ENCODE data around the gene FAM171A2. TPM values are rescaled to one million over a fixed set of nuclear protein-coding genes. Genes with fewer than 3 reads are reported as not detected.

FAM171A2 gene
- total and polyA plus RNA-seq, 8 donors = 0.30 to 5.4 (median 0.31) TPM; not detected in 3

- DNase-seq = no peak
- H3K4me3 ChIP-seq = no peak overlapping the region
- peaks cover 12 to 35% (median 24%) of the 10 kb centered on the region in 3 donors for H3K27me3 ChIP-seq
- no peak for TF ChIP-seq EP300 (IDR thresholded peaks at IDR 0.05)
- TF ChIP-seq POLR2A (IDR thresholded peaks at IDR 0.05) = no peak
- peaks cover 20 to 30% (median 26%) of the 10 kb centered on the region in 4 donors for H3K4me1 ChIP-seq
- peaks cover 31 to 42% (median 36%) of the 10 kb centered on the region in 4 donors for H3K36me3 ChIP-seq
- no peak overlapping the region for H3K27ac ChIP-seq
- intact Hi-C loops (cut with DNase I; ENCODE audit: low total_unique reads) = loop anchor here (5.0 kb wide), 1 partner anchor 108 kb away; no protein-coding TSS in a partner anchor
- no peaks in the 10 kb centered on the region for H3K9me3 ChIP-seq
- WGBS, 5 donors = 85 to 91% (median 88%) methylated on average over 11 to 18 of the region's 18 CpGs
Observed at GRCh38 chr17:44320066-44320465, 43.6 kb downstream of the FAM171A2 start.

DNA sequence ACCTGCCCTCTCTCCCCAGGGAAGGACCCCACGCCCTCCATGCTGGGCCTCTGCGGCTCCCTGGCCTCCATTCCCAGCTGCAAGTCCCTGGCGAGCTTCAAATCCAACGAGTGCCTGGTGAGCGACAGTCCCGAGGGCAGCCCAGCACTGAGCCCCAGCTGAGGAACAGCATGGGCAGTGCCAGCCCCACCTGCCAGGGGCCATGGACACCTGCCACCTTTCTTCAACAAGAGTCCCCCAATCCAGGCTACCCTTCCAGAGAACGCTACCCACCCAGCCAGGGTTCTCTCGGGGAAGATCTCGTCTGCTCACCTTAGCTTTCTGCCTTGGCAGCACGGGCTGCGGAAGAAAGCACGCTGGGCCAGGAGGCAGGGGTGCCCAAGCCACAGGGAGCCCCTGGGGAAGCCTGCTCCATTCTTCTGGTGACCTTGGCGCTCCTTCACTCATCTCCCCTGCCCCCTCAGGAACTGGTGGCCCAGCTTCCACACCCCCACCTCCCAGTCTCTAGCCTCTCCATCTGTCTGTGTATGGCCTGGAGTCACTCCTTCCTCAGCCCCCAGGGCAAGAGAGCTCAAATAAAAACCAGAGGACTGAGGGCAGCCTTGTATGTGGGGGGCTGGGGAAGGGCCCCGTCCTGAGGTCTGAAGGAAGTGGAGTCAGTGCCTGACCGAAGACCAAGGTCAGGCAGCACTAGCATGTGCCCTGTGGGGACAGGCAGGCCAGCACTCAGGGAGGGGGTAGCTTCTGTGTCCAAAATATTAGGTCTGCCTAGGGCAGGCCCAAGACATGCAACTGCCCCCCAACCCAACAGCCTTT, 45.4 kb downstream of the FAM171A2 start:
- Histone ChIP-seq H3K4me3 (no peak overlapping the region), H3K9me3 (no peaks in the 10 kb centered on the region), H3K36me3 (peaks cover 31 to 42% (median 36%) of the 10 kb centered on the region in 4 donors), H3K27me3 (peaks cover 12 to 52% (median 39%) of the 10 kb centered on the region in 3 donors), H3K4me1 (peaks cover 16 to 25% (median 19%) of the 10 kb centered on the region in 4 donors), H3K27ac (no peak overlapping the region)
- no peak for DNase-seq
- 78 to 87% (median 84%) methylated on average over 11 to 15 of the region's 15 CpGs for WGBS, 5 donors
- TF ChIP-seq POLR2AphosphoS5 (IDR thresholded peaks at IDR 0.05) (no peak), EP300 (IDR thresholded peaks at IDR 0.05) (no peak)
- intact Hi-C loops (cut with DNase I; ENCODE audit: low total_unique reads) = no loop called here

GRCh38 chr17:44317545-44317944, 46.1 kb downstream of the FAM171A2 start:
- Histone ChIP-seq H3K36me3 (peaks cover 31 to 41% (median 35%) of the 10 kb centered on the region in 4 donors), H3K4me3 (no peak overlapping the region), H3K27ac (no peak overlapping the region), H3K27me3 (peaks cover 12 to 60% (median 45%) of the 10 kb centered on the region in 3 donors), H3K4me1 (peaks cover 11 to 19% (median 14%) of the 10 kb centered on the region in 4 donors), H3K9me3 (no peaks in the 10 kb centered on the region)
- intact Hi-C loops (cut with DNase I; ENCODE audit: low total_unique reads) = no loop called here
- TF ChIP-seq POLR2A (IDR thresholded peaks at IDR 0.05) (no peak), EP300 (IDR thresholded peaks at IDR 0.05) (no peak), POLR2AphosphoS5 (IDR thresholded peaks at IDR 0.05) (no peak)
- TF ChIP-seq, protein P1, sequence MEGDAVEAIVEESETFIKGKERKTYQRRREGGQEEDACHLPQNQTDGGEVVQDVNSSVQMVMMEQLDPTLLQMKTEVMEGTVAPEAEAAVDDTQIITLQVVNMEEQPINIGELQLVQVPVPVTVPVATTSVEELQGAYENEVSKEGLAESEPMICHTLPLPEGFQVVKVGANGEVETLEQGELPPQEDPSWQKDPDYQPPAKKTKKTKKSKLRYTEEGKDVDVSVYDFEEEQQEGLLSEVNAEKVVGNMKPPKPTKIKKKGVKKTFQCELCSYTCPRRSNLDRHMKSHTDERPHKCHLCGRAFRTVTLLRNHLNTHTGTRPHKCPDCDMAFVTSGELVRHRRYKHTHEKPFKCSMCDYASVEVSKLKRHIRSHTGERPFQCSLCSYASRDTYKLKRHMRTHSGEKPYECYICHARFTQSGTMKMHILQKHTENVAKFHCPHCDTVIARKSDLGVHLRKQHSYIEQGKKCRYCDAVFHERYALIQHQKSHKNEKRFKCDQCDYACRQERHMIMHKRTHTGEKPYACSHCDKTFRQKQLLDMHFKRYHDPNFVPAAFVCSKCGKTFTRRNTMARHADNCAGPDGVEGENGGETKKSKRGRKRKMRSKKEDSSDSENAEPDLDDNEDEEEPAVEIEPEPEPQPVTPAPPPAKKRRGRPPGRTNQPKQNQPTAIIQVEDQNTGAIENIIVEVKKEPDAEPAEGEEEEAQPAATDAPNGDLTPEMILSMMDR (IDR thresholded peaks at IDR 0.05) = no peak
- 86 to 95% (median 88%) methylated on average over 6 of the region's 6 CpGs for WGBS, 5 donors
- no peak for DNase-seq

DNA sequence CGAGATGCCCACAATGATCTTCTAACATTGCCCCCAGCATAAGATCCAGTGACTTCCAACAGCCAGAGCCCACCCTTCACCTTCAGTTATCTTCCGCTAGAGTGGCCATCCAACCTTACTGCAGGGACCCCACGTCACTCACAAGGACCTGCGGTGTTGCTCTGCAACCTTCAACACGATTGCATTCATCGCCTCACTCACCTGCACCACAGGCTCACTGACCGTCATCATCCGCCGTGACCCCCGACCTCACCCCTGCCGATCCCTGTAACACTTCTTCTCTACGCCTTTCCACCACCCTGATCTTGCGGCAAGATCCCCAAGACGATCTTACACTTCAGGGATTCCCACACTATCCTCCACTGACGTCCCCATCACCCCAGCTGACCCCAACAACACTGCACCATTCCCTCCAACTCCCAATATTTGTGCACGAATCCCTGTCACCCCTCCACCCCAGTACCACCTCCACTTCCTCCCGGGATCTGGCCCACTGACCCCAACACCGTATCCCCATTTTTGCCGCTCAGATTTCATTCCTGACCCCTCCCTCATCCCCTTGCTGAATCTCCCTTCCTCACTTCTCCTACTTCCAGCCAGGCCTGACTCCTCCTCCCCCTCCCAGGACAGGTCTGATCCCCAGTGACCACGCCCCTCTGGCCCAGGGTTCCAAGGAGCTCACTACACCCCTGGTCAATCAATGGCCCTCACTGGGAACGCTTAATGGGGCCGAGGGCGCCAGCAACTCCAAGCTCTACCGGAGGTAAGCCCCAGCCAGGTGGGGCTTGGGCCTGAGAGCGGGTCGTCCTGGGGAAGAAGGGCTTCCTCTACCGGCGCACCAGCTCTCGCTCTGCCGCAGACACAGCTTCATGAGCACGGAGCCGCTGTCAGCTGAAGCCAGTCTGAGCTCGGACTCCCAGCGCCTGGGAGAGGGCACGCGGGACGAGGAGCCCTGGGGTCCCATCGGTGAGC, 47.6 kb downstream of the FAM171A2 start:
- WGBS, 5 donors = 5 to 8% (median 7%) methylated on average over 29 to 38 of the region's 38 CpGs
- Histone ChIP-seq H3K27me3 (peaks cover 12 to 69% (median 47%) of the 10 kb centered on the region in 3 donors), H3K36me3 (peaks cover 17 to 26% (median 21%) of the 10 kb centered on the region in 4 donors), H3K4me3 (peak overlapping the region in 2 of 4 donors; percentile 38 to 47), H3K4me1 (peaks cover 11 to 19% (median 13%) of the 10 kb centered on the region in 4 donors), H3K27ac (no peak overlapping the region), H3K9me3 (no peaks in the 10 kb centered on the region)
- intact Hi-C loops (cut with DNase I; ENCODE audit: low total_unique reads) = no loop called here
- TF ChIP-seq, protein P1 (IDR thresholded peaks at IDR 0.05) = no peak
- TF ChIP-seq EP300 (IDR thresholded peaks at IDR 0.05) (no peak), POLR2AphosphoS5 (IDR thresholded peaks at IDR 0.05) (no peak), POLR2A (IDR thresholded peaks at IDR 0.05) (no peak)
- DNase-seq = no peak

Data from stomach (tissue), 9 donors.